GM18498 (cell line): ENCODE measurements around the gene PCDHB5.
"Not testable (repeated sequence)": the region's sequence is repeated elsewhere in the genome, so short reads cannot be mapped to it uniquely, and the experiment has no call there.

Experiments
- ATAC-seq: cut with Tn5 transposase; IDR thresholded peaks from one replicate; pipeline ENCODE4 v1.9.1; 2021; ENCODE audit warnings: mild to moderate bottlenecking, moderate library complexity; ENCODE audit not compliant: unreplicated experiment

Gene PCDHB5

DNA sequence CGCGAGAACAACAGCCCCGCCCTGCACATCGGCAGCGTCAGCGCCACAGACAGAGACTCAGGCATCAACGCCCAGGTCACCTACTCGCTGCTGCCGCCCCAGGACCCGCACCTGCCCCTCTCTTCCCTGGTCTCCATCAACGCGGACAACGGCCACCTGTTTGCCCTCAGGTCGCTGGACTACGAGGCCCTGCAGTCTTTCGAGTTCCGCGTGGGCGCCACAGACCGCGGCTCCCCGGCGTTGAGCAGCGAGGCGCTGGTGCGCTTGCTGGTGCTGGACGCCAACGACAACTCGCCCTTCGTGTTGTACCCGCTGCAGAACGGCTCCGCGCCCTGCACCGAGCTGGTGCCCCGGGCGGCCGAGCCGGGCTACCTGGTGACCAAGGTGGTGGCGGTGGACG, 16.6 kb downstream of the PCDHB5 start:
- ATAC-seq, result not testable (repeated sequence)

DNA sequence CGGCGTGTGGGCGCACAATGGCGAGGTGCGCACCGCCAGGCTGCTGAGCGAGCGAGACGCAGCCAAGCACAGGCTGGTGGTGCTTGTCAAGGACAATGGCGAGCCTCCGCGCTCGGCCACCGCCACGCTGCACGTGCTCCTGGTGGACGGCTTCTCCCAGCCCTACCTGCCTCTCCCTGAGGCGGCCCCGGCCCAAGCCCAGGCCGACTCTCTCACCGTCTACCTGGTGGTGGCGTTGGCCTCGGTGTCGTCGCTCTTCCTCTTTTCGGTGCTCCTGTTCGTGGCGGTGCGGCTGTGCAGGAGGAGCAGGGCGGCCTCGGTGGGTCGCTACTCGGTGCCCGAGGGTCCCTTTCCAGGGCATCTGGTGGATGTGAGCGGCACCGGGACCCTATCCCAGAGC, 17.1 kb downstream of the PCDHB5 start:
- not testable (repeated sequence) for ATAC-seq

DNA sequence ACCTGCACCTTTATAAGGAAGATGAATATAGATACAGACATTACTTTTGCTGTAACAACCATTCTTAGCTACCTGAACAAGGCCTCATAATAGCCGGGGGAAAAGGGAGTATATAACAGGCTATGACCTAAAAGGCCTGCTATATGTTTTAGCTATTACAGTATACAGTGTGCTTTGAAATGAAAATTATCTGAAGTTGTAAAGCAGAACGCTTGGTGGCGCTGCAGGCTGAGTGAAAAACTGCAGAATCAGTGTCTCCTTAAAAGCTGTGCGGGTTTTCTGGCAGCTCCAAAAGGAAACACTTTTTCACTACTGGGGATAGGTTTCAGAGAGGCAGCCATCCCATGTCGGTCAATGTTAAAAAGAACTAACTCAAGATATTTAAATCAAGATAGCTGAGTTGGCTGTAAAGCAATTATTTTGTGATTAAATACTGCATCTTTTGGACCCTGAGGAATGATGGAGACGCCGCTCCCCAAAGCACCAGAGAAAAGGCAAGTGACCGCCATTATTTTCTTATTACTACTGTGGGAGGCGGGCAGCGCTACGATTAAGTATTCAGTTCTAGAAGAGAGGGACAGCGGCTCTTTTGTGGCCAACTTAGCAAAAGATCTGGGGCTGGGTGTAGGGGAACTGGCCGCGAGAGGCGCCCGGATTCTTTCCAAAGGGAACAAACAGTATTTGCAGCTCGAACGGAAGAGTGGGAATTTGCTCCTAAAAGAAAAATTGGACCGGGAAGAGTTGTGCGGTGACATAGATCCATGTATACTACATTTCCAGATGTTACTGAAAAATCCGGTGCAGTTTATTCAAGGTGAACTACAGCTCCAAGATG, 20.8 kb downstream of the PCDHB5 start:
- no peak for ATAC-seq

DNA sequence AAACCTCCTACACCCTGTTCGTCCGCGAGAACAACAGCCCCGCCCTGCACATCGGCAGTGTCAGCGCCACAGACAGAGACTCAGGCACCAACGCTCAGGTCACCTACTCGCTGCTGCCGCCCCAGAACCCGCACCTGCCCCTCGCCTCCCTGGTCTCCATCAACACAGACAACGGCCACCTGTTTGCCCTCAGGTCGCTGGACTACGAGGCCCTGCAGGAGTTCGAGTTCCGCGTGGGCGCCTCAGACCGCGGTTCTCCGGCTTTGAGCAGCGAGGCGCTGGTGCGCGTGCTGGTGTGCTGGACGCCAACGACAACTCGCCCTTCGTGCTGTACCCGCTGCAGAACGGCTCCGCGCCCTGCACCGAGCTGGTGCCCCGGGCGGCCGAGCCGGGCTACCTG, 22.4 kb downstream of the PCDHB5 start:
- ATAC-seq, result not testable (repeated sequence)

DNA sequence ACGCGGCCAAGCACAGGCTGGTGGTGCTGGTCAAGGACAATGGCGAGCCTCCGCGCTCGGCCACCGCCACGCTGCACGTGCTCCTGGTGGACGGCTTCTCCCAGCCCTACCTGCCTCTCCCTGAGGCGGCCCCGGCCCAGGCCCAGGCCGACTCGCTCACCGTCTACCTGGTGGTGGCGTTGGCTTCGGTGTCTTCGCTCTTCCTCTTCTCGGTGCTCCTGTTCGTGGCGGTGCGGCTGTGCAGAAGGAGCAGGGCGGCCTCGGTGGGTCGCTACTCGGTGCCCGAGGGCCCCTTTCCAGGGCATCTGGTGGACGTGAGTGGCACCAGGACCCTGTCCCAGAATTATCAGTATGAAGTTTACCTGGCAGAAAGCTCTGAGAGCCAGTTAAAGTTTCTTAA, 22.9 kb downstream of the PCDHB5 start:
- not testable (repeated sequence) for ATAC-seq

DNA sequence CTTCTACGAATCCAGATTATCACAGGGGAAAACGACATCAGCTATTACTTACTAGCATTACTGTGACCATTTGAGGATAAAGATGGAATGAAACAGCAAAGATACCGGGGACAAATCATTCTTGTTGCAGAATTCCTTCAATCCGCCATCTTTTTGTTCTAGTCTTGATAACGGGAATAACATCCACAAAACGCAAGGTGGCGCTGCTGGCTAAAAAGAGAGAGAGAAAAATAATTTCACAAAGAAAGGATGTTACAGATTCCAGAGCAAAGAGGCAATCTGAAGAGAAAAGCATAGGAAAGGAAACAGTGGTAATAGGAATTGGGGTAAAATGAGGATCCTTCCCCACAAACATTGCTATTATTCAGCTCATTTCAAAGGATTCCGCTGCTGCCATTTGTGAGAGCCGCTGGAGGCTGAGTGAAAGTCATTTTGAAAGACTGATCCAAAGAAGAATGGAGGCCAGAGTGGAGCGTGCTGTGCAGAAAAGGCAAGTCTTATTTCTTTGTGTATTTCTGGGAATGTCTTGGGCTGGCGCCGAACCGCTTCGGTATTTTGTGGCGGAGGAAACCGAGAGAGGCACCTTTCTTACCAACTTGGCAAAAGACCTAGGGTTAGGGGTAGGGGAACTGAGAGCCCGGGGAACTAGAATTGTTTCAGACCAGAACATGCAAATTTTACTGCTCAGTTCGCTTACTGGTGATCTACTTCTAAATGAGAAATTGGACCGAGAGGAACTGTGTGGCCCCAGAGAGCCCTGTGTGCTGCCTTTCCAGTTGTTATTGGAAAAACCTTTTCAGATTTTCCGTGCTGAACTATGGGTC, 37.6 kb downstream of the PCDHB5 start, which contains the start of gene PCDHB7:
Gene PCDHB7, plus strand, starts transcription at position 264 of the 824 bp plus-strand sequence. Its CDS starts 192 bp downstream, at position 456.
- ATAC-seq, result no peak

DNA sequence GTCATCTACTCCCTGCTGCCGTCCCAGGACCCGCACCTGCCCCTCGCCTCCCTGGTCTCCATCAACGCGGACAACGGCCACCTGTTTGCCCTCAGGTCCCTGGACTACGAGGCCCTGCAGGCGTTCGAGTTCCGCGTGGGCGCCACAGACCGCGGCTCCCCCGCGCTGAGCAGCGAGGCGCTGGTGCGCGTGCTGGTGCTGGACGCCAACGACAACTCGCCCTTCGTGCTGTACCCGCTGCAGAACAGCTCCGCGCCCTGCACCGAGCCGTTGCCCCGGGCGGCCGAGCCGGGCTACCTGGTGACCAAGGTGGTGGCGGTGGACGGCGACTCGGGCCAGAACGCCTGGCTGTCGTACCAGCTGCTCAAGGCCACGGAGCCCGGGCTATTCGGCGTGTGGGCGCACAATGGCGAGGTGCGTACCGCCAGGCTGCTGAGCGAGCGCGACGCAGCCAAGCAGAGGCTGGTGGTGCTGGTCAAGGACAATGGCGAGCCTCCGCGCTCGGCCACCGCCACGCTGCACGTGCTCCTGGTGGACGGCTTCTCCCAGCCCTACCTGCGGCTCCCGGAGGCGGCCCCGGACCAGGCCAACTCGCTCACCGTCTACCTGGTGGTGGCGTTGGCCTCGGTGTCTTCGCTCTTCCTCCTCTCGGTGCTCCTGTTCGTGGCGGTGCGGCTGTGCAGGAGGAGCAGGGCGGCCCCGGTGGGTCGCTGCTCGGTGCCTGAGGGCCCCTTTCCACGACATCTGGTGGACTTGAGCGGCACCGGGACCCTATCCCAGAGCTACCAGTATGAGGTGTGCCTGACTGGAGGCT, 39.5 kb downstream of the PCDHB5 start:
- ATAC-seq, result not testable (repeated sequence)

DNA sequence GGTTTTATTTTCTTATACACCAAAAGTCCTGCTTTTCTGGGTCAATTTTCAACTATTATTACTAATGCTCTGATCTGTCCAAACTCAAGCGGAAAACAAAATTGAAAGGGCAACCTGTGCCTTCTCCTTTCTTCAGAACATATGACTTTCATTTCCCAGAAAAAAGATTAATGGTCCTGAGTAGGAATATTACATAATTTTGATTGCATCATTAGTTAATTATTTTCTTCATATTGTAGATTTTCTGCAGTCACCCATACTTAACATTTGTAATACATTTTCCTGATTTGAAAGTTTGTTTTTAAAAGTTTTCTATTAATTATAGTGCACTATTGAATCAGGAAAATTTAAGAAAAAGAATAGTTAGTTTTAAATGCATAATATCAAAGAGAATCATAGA, 40.9 kb downstream of the PCDHB5 start:
- no peak for ATAC-seq

DNA sequence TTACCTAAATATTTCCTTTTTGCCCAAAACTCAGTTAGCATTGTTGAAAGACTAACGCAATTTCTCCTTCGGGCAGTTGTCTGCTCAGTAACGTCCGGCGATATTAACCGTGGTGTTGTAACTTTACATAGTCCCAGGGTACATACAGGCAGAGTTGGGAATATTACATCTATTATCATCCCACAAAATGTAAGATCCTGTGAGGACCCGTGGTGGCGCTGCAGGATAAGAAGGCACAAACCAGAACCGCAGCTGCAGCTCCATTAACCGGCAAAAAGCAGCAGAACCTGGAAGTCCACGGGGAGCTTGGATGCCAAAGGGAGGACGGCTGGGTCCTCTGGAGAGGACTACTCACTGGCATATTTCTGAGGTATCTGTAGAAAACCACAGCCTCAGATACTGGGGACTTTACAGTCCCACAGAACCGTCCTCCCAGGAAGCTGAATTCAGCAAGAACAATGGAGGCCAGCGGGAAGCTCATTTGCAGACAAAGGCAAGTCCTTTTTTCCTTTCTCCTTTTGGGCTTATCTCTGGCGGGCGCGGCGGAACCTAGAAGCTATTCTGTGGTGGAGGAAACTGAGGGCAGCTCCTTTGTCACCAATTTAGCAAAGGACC, 42.7 kb downstream of the PCDHB5 start, which contains the start of gene PCDHB8:
Gene PCDHB8, plus strand, starts transcription at position 214 of the 615 bp plus-strand sequence. Its CDS starts 245 bp downstream, at position 459.
- ATAC-seq, result not testable (repeated sequence)

DNA sequence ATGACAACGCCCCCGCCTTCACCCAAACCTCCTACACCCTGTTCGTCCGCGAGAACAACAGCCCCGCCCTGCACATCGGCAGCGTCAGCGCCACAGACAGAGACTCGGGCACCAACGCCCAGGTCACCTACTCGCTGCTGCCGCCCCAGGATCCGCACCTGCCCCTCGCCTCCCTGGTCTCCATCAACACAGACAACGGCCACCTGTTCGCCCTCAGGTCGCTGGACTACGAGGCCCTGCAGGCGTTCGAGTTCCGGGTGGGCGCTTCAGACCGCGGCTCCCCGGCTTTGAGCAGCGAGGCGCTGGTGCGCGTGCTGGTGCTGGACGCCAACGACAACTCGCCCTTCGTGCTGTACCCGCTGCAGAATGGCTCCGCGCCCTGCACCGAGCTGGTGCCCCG, 44.4 kb downstream of the PCDHB5 start:
- not testable (repeated sequence) for ATAC-seq

DNA sequence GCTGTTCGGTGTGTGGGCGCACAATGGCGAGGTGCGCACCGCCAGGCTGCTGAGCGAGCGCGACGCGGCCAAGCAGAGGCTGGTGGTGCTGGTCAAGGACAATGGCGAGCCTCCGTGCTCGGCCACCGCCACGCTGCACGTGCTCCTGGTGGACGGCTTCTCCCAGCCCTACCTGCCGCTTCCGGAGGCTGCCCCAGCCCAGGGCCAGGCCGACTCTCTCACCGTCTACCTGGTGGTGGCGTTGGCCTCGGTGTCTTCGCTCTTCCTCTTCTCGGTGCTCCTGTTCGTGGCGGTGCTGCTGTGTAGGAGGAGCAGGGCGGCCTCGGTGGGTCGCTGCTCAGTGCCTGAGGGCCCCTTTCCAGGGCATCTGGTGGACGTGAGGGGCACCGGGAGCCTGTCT, 44.9 kb downstream of the PCDHB5 start:
- ATAC-seq, result not testable (repeated sequence)

DNA sequence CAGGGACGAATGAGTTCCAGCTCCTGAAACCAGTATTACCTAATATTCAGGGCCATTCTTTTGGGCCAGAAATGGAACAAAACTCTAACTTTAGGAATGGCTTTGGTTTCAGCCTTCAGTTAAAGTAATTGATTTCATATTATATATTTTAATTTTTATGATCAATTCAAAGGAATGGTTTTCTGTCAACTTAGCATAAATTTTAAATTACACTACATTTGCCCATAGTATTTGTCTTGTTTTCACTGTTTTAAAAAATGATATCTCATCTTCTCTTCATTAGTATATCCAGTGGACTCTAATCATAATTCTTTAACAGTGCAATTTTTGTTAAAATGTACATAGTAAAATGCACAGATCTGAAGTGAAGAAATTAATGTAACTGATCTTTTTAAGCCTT, 45.3 kb downstream of the PCDHB5 start:
- no peak for ATAC-seq

DNA sequence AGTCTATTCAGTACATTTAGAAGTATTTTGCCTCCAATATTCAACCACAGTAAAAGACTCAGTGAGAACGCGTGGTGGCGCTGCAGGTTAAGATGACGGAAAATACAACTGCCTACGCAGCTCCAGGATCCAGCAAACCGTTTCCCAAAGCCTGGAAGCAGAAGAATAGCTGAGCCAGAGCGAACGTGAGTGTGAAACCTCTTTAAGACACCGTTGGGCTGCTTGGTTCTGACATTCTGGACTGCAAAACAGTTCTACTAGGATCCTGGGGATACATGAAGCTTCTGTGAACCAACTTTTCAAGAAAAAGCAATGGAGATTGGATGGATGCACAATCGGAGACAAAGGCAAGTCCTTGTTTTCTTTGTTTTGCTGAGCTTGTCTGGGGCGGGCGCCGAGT, 47.2 kb downstream of the PCDHB5 start, which contains the start of gene PCDHB16:
Gene PCDHB16, plus strand, starts transcription at position 140 of the 400 bp plus-strand sequence. Its CDS starts 173 bp downstream, at position 313.
- no peak for ATAC-seq

DNA sequence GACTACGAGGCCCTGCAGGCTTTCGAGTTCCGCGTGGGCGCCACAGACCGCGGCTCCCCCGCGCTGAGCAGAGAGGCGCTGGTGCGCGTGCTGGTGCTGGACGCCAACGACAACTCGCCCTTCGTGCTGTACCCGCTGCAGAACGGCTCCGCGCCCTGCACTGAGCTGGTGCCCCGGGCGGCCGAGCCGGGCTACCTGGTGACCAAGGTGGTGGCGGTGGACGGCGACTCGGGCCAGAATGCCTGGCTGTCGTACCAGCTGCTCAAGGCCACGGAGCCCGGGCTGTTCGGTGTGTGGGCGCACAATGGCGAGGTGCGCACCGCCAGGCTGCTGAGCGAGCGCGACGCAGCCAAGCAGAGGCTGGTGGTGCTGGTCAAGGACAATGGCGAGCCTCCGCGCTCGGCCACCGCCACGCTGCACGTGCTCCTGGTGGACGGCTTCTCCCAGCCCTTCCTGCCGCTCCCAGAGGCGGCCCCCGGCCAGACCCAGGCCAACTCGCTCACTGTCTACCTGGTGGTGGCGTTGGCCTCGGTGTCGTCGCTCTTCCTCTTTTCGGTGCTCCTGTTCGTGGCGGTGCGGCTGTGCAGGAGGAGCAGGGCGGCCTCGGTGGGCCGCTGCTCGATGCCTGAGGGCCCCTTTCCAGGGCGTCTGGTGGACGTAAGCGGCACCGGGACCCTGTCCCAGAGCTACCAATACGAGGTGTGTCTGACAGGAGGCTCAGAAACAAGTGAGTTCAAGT, 49.3 kb downstream of the PCDHB5 start:
- ATAC-seq, result not testable (repeated sequence)

DNA sequence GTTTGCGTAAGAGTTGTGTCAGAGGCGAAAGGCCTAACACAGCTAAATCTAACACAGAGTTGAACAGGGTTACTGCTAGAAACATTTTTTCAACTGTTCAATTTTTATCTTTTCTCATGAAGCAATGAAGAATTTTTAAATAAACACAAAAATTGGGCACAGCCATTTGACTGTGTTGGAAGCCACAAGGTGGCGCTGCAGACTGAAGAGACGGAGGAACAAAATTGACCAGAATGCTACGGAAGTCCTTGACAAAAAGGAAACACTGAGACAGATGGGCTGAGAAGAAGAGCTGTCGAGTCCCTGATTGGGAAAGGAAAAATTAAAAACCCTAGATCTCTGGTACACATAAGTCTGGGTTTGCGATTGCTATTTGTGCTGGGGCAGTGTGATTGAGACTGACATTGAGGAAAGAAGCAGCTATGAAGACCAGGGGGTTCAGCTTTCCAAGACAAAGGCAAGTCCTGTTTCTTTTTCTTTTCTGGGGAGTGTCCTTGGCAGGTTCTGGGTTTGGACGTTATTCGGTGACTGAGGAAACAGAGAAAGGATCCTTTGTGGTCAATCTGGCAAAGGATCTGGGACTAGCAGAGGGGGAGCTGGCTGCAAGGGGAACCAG, 52.0 kb downstream of the PCDHB5 start, which contains the start of gene PCDHB9:
Gene PCDHB9, plus strand, starts transcription at position 265 of the 616 bp plus-strand sequence. Its CDS starts 158 bp downstream, at position 423.
- ATAC-seq, result no peak
